ENCODE results near the gene FGD5.

- TF ChIP-seq CTCF (conservative IDR thresholded peaks at IDR 0.05; ENCODE audit: low read depth, low read length) (no peak), EZH2 (IDR thresholded peaks at IDR 0.05; ENCODE audit: borderline replicate concordance, low read depth, low read length, poor library complexity, severe bottlenecking) (no peak)
Measured at GRCh38 chr3:14957925-14958324, 139.2 kb downstream of the FGD5 start.

Data from A673 (cell line).